Activated CD4-positive, alpha-beta T cell treated with anti-CD3 and anti-CD28 coated beads, Interleukin-2, amount 10 ng/mL, durations not matched to agents 7 days and 5 days (primary cell): ENCODE data around the gene SGF29. TPM values are rescaled to one million over a fixed set of nuclear protein-coding genes. Genes with fewer than 3 reads are reported as not detected.

Experiments used
- total RNA-seq, 2 experiments: library from RNA; stranded (reverse); gene quantifications; one replicate each; pipeline ENCODE4 v1.2.3, GENCODE V29; 2021

SGF29 gene
- total RNA-seq, 2 experiments from 2014 or later = 49.3 to 60.6 TPM

Other genes starting within 250 kb of the SGF29 start
- gene NPIPB6, start 190.4 kb upstream of the SGF29 start, total RNA-seq = 1 to 10 TPM; 1.1 to 1.4 TPM
- 100 to 1,000 TPM in 1 of 2 experiments, 10 to 100 TPM in 1; 84.0 to 101 TPM for gene EIF3CL, start 150.1 kb upstream of the SGF29 start, total RNA-seq
- under 1 TPM in 1 of 2 experiments, not detected in 1; 0.25 TPM for gene NPIPB7, start 81.6 kb upstream of the SGF29 start, total RNA-seq
- gene CLN3, start 61.8 kb upstream of the SGF29 start, total RNA-seq = 10 to 100 TPM; 53.4 to 58.4 TPM
- 10 to 100 TPM; 16.7 to 21.4 TPM for gene APOBR, start 59.3 kb upstream of the SGF29 start, total RNA-seq
- not detected for gene IL27, start 47.1 kb upstream of the SGF29 start, total RNA-seq
- not detected for gene NUPR1, start 14.9 kb upstream of the SGF29 start, total RNA-seq
- gene SULT1A2, start 43.1 kb downstream of the SGF29 start, total RNA-seq = under 1 TPM; 0.27 to 0.50 TPM
- 10 to 100 TPM; 11.1 to 11.3 TPM for gene SULT1A1, start 56.1 kb downstream of the SGF29 start, total RNA-seq
- under 1 TPM in 1 of 2 experiments, not detected in 1; 0.44 TPM for gene NPIPB8, start 84.1 kb downstream of the SGF29 start, total RNA-seq
- 100 to 1,000 TPM; 430 to 457 TPM for gene EIF3C, start 157.5 kb downstream of the SGF29 start, total RNA-seq
- gene NPIPB9, start 197.9 kb downstream of the SGF29 start, total RNA-seq = 1 to 10 TPM; 2.5 to 2.6 TPM